SH-SY5Y (cell line): ENCODE measurements around the gene CALU.

Experiments used
- GATA2 ChIP-seq: IDR thresholded peaks from 2 replicates; pipeline ENCODE4 v1.6.1; 2011; ENCODE audit warnings: mild to moderate bottlenecking, low read depth, low read length
- GATA3 ChIP-seq: IDR thresholded peaks from 2 replicates; pipeline ENCODE4 v1.6.1; 2011; ENCODE audit warnings: low read depth, mild to moderate bottlenecking, low read length, moderate library complexity

CALU gene

GRCh38 chr7:128739048-128739962, at the start of gene CALU:
CALU (plus strand) TSS chr7:128739359; CDS start chr7:128748584, 9,225 bp downstream.
- no peak for TF ChIP-seq GATA2
- no peak for TF ChIP-seq GATA3

GRCh38 chr7:128691227-128691626, 47.9 kb upstream of the CALU start:
- no peak for TF ChIP-seq GATA2
- no peak for TF ChIP-seq GATA3

GRCh38 chr7:128692623-128693270, 46.4 kb upstream of the CALU start:
- TF ChIP-seq GATA3 (no peak), GATA2 (no peak)

DNA sequence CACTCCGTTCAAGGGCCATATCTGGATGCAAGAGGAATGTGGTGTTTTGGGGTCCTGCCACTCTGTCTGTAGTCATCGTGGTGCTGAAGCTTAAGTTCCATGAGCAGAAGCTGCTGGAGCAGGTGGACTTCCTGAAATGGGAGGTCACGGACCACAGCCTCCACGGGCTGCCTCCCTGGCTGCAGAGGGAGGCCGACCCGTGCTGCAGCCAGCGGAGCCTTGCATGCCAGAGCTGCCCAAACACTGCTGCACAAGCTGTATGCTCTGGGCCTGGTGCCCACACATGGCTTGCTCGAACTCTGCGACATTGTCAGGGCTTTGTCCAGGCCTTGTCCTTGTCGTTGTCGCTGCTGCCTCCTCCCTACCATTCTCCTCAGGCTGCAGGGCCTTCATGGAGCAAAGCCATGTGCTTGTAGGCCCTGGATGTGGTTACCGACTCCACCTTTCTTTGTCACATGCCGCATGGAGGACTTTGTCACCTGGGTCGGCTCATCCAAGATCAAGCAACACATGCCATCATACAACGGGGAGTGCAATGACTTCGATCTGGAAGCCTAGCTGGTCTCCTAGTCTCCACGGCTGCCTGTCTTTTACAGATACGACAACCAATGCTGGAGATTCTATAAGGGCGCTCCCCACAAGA, 45.7 kb upstream of the CALU start:
- TF ChIP-seq GATA2 (no peak), GATA3 (no peak)

- TF ChIP-seq GATA3 (no peak), GATA2 (no peak)
These were observed 44.4 kb upstream of the CALU start for GRCh38 chr7:128694738-128695137.

GRCh38 chr7:128697302-128697905, 41.8 kb upstream of the CALU start:
- no peak for TF ChIP-seq GATA3
- TF ChIP-seq GATA2, result peak; percentile 49; the same call in 1 of the 2 replicates

GRCh38 chr7:128699196-128699712, 39.9 kb upstream of the CALU start:
- no peak for TF ChIP-seq GATA2
- TF ChIP-seq GATA3, result no peak

- no peak for TF ChIP-seq GATA2
- TF ChIP-seq GATA3, result no peak
These were observed 39.3 kb upstream of the CALU start for GRCh38 chr7:128699895-128700294.

DNA sequence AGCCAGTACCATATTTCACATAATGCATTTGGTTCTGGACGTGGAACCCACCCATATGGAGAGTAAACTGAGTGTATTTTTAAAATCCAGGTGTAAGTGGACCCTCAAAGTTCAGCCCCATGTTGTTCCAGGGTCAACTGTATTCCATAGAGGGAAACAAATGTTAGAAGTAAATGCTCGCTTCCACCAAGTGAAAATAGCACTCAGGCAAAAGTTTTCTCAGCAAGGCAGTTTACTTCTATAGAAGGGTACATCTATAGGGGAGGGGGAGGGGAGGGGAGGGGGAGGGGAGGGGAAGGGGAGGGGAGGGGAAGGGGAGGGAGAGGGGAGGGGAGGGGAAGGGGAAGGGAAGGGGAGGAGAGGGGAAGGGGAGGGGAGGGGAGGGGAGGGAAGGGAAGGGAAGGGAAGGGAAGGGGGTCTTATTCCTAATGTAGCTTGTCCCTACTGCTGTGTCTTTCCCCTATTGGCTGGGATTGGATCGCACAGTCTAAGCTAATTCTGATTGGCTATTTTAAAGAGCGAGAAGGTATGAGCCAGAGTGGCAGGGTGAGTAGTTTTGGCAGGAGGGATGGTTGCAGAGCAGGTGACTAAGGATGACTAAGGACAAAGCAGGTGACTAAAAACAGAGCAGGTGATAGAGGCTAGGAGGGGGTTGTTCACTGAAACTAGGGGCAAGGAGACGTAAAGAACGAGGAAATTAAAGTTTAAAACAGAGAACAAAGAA, 37.9 kb upstream of the CALU start:
- TF ChIP-seq GATA2 (no peak), GATA3 (no peak)

GRCh38 chr7:128703609-128704241, 35.4 kb upstream of the CALU start:
- TF ChIP-seq GATA3, result no peak
- no peak for TF ChIP-seq GATA2

DNA sequence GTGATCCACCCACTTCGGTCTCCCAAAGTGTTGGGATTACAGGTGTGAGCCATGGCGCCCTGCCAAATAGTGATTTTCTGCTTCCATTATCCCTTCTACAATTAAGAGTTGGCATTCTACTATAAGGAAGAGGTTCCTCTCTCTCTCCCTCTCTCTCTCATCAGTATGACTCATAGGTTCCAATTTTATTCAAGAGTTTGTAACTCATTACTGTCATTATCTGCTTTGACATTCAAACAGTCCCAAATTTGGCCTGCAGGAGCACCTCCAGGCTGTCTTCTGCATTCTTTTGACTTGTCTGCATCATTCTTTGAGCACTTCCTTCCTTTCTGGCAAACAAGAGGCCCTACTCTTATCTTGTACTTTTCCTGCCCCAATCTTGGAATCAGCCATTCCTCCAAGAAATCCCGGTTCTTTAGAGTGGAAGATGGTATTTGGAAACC, 33.2 kb upstream of the CALU start:
- no peak for TF ChIP-seq GATA3
- TF ChIP-seq GATA2, result no peak

DNA sequence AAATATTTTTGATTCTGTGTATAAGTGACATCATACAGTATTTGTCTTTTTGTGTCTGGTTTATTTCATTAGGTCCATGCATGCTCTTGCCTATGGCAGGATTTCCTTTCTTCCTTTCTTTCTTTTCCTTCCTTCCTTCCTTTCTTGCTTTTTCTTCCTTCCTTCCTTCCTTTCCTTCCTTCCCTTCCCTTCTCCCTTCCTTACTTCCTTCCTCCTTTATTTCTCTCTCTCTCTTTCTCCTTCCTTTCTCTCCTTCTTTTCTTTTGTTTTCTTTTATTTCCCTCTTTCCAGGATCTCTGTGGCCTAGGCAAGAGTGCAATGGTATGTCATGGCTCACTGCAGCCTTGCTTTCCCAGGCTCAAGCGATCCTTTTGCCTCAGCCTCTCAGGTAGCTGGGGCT, 31.4 kb upstream of the CALU start:
- no peak for TF ChIP-seq GATA3
- TF ChIP-seq GATA2, result no peak

GRCh38 chr7:128708235-128708634, 30.9 kb upstream of the CALU start:
- TF ChIP-seq GATA3 (no peak), GATA2 (no peak)
